SK-MEL-5 (cell line): ENCODE data around the gene MRPL10. TPM values are rescaled to one million over a fixed set of nuclear protein-coding genes. Genes with fewer than 3 reads are reported as not detected.
A peak's percentile ranks its signal among the peaks of the same experiment; 100 is the strongest.
"Not testable (repeated sequence)": the region's sequence is repeated elsewhere in the genome, so short reads cannot be mapped to it uniquely, and the experiment has no call there.

Experiments used
- DNase-seq: peaks from one replicate; pipeline ENCODE4 v3.0.0-alpha.2; 2016; ENCODE audit warnings: low read depth, low spot score
- in situ Hi-C: cut with HindIII; loops from 2 replicates; pipeline ENCODE4 v1.10.0; 2016; ENCODE audit warnings: low sequenced_read_pairs, high pct_unique_total_duplicates, low pct_unique_long_range_greater_than_20kb
- total RNA-seq: library from RNA; depleted of rRNA; stranded (reverse); fragments of >200 nt; shearing (Covaris generic); gene quantifications from 2 replicates; pipeline ENCODE4 v1.2.3, GENCODE V29; 2014; rRNA removed

MRPL10 gene
- total RNA-seq, 1 experiment from 2014 or later, result 82.0 TPM

DNA sequence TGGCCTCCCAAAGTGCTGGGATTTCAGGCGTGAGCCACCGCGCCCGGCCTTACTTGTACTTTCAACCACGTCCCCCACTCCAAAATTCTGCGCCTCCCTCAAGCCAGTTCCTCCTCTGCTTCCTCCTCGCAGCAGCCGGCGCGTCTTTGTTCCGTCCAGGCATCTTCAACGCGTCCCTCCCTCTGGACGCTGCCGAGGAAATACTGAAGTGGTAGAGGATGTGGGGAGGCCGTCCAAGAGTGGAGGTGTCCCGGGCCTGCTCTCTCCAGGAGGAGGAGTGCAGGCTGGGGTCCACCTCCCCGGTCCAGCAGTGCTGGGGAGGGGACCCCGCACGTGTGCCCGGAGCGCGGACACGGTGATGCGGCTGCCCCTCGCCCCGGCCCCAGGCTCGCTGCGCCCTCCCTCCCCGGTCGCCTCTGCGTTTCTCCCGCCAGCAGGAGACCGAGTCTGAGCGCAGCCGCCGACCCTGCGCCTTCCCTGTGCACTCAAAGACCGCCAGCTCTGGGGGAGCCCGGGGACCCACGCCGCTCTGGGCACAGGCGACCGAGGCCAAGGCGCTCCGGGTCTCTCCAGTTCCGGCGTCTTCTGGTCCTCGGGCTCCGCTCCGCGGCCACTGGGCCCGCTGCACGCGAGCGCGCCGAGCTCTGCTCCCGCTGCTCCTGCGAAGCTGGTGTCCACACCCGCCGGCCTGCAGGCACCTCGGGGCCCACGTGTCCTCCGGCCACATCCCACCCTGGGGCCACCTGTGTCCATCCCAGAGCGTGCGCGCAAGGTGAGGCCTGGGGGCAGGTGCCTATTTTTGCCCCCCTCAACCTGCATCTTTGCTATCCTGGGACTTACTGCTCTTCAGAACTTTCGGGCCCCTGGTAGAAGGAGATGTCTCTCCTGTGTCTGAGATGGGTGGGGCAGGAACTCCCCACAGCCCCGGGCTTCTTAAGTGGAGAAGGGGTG is 41.5 kb downstream of the MRPL10 start:
- in situ Hi-C loops, result no loop called here
- peak; percentile 51 for DNase-seq

DNA sequence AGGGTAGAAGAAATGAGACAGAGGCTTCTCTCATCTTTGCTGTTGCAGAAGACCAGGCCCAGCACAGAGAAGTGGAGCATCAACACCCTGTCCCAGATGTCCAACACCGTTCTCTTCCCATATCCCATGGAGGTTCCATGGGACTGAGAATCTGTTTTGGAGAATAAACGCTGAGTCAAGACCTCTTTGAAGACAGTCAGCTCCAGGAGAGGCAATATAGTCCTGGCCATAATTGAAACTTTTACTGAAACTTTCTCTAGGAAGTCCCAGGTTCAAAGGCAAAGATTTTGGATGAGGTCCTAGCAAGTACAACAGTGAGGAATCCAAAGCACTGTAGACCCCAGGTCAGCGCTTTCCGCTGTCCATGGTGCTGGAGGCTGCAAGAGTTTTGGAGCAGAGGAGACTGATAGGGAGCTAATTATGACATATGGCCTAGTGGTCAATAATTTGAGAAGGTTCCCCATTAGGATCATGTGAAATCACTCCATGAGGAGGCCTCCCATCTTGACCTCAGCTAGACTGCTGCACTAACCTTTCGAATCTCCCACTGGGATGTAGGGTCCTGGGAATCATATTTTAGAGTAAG is 45.7 kb downstream of the MRPL10 start:
- in situ Hi-C loops, result no loop called here
- no peak for DNase-seq

DNA sequence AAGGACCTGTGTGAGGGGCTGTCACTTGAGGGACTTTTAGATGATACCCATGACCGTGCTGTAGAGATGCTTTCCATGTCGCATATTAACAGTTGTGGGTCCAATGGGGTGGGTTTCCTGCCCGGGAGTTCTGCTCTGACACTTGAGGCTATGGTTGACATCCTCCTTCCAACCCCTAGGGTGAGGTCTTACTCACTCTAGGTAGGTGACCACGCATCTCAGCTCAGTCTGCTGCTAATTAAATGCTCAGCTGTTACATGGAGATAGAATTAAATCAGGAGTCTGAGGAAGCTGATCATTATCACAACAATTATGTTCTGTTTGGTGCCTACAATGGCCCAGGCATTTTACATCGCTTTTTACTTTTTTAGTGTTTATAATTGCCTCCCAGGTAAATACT is 49.9 kb downstream of the MRPL10 start:
- DNase-seq, result no peak
- in situ Hi-C loops, result no loop called here

DNA sequence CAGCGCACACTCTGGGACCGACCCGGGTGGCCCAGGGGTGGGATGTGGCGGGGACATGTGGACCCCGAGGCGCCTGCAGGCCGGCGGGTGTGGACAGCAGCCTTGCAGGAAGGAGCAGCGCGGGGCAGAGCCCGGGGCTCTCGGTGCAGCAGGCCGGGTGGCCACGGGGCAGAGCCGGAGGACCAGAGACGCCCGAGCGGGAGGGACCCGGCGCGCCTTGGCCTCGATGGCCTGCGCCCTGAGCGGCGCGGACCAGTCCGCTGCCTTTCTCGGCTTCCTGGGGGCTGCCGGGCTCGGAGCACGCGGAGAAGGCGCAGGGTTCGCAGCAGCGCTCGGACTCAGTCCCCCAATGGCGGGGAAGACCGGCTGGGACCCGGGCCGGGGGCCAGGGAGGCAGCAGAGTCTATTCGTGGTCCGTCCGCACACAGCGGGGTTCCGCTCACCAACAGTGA is 53.1 kb downstream of the MRPL10 start:
- in situ Hi-C loops, result no loop called here
- DNase-seq, result no peak

DNA sequence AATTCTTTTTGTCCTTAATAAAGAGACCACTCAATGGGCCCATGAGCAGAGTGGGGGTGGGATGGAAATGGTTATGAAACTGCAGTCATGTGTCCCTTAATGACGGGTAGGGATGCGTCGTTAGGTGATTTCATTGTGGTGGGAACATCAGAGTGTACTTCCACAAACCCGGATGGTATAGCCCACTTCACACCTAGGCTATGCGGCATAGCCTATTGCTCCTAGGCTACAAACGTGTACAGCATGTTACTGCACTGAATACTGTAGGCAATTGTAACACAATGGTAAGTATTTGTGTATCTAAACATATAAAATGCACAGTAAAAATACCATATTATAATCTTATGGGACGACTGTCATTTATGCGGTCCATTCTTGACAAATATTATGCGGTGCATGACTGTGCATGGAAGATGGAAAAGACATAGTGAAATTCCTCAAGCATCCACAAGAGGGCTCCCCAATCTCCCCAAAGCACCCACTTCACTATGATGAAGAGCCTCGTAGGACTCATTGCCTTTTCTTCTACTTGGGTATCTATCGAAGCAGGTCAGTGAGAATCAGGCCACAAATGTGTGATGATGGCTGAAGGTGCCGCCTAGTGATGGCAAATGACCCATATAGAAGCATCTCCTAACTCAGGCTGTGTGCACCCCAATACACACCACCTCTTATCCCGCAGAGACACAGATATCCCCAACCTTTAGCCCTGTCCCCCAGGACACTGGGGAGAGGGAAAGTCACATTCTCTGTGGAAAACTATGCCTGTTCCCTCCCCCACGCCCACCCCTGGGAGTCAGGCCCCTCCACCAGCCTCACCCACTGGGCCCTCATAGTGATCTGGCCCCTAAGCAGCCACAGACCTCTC is 54.8 kb downstream of the MRPL10 start:
- DNase-seq, result peak; percentile 69
- in situ Hi-C loops, result no loop called here

DNA sequence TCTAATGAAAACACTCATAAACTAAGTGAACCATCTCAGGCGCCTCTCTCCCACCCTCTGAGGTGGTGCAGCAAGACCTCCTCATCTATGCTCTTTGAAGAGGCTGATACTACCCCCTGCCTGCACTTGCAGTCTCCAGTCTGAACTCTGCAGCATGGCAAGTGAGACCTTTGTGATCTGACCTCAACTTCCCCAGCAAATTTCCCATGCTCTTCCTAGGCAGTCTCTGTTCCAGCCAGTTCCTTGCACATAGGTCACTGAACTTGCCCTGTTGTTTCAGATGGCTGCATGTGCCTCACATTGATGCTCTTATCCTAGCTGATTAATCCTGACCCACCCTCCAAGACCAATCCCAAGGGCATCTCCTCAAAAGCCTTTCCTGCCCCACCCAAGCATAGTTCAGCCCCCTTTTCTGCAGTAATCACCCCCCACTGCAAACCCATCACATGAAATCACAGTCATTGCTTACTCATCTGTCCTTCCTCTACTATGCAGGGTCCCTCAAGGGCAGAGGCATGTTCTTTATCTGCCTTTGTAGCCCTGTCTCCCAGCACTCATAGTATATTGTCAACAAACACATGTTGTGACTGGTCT is 56.3 kb downstream of the MRPL10 start:
- no peak for DNase-seq

DNA sequence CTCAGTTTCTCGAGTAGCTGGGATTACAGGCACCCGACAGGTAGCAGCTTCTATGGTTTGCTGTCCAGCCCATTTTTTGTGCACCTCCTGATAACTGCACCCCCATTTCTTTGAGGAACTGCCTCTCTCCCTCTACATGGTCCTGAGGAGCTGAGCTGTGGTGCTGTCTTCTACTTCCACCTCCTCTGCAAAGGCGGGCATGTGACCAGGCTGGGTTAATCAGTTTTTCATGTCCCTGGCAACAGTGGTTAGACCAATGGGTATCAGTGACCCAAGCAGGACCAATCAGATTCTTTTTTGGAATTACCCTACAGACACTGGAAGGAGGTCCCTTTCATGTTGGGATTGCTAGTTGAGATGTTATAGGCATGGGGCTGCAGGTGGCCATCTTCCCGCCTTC is 57.0 kb downstream of the MRPL10 start:
- DNase-seq, result peak; percentile 41
- in situ Hi-C loops, result no loop called here

More for the DNA sequence above, 56.3 kb downstream of the MRPL10 start:
- in situ Hi-C loops, result no loop called here

DNA sequence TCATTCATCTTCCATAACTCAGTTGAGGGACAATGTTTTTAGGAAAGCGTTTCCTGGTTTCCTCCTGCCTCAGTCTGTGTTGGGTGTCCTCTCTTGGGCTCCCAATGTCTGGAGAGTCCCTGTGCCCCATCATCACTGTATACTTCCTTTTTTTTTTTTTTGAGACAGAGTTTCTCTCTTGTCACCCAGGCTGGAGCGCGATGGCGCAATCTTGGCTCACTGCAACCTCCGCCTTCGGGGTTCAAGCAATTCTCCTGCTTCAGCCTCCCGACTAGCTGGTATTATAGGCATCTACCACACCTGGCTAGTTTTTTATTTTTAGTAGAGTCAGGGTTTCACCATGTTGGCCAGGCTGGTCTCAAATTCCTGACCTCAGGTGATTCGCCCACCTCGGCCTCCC is 57.7 kb downstream of the MRPL10 start:
- DNase-seq, in situ Hi-C loops: not testable (repeated sequence)

Other genes starting within 250 kb of the MRPL10 start
- gene KPNB1, start 181.6 kb downstream of the MRPL10 start, total RNA-seq, result 286 and 297 TPM in 2 replicates
- 7.7 and 8.3 TPM in 2 replicates for gene TBKBP1, start 137.4 kb downstream of the MRPL10 start, total RNA-seq
- not detected in 2 replicates for gene TBX21, start 98.3 kb downstream of the MRPL10 start, total RNA-seq
- 0.71 and 1.0 TPM in 2 replicates for gene OSBPL7, start 9.7 kb downstream of the MRPL10 start, total RNA-seq
- not detected in 2 replicates for gene LRRC46, start 129 bp upstream of the MRPL10 start, total RNA-seq
- 6.9 and 9.2 TPM in 2 replicates for gene SCRN2, start 9.7 kb upstream of the MRPL10 start, total RNA-seq
- 0.05 TPM in 1 of 2 replicates, not detected in the other for gene SP6, start 19.6 kb upstream of the MRPL10 start, total RNA-seq
- gene SP2, start 64.7 kb upstream of the MRPL10 start, total RNA-seq, result 1.2 and 2.9 TPM in 2 replicates
- 27.0 and 37.4 TPM in 2 replicates for gene PNPO, start 110.0 kb upstream of the MRPL10 start, total RNA-seq
- not detected in 2 replicates for gene PRR15L, start 126.3 kb upstream of the MRPL10 start, total RNA-seq
- 39.3 and 46.2 TPM in 2 replicates for gene CDK5RAP3, start 139.6 kb upstream of the MRPL10 start, total RNA-seq
- gene COPZ2, start 206.3 kb upstream of the MRPL10 start, total RNA-seq, result 9.3 and 10.2 TPM in 2 replicates
- gene NFE2L1, start 216.8 kb upstream of the MRPL10 start, total RNA-seq, result 32.6 and 35.4 TPM in 2 replicates